Smooth muscle cell (in vitro differentiated cells): ENCODE results near the gene CDC37L1. TPM values are rescaled to one million over a fixed set of nuclear protein-coding genes. Genes with fewer than 3 reads are reported as not detected.
A peak's percentile ranks its signal among the peaks of the same experiment; 100 is the strongest.

ENCODE experiments used
- DNase-seq: peaks from one replicate; lab custom pipeline; 2025; ENCODE audit not compliant: unreplicated experiment; lab: John Stamatoyannopoulos, UW
- H2AFZ ChIP-seq: fragments of 200-600 bp; sonication (generic); 2 replicates; pipeline ENCODE4 v1.6.0; 2016; ENCODE audit warnings: antibody characterized with exemption, low read depth, mild to moderate bottlenecking
- H3F3A ChIP-seq: fragments of 200-600 bp; sonication (generic); 2 replicates; pipeline ENCODE4 v1.6.0; 2017; ENCODE audit warnings: antibody characterized with exemption, low read depth
- H3K27ac ChIP-seq: fragments of 200-600 bp; sonication (generic); 2 replicates; pipeline ENCODE4 v1.5.1; 2016; ENCODE audit warnings: low read depth, mild to moderate bottlenecking
- H3K27me3 ChIP-seq: fragments of 200-600 bp; sonication (generic); 2 replicates; pipeline ENCODE4 v1.6.1; 2016; ENCODE audit warnings: low read depth, mild to moderate bottlenecking
- H3K36me3 ChIP-seq: fragments of 200-600 bp; sonication (generic); 2 replicates; pipeline ENCODE4 v1.5.1; 2016; ENCODE audit warnings: low read depth
- H3K4me1 ChIP-seq: fragments of 200-600 bp; sonication (generic); 2 replicates; pipeline ENCODE4 v1.5.1; 2016; ENCODE audit warnings: low read depth
- H3K4me2 ChIP-seq: fragments of 200-600 bp; sonication (generic); 2 replicates; pipeline ENCODE4 v1.6.0; 2016; ENCODE audit warnings: mild to moderate bottlenecking
- H3K4me3 ChIP-seq: fragments of 200-600 bp; sonication (generic); 2 replicates; pipeline ENCODE4 v1.5.1; 2016; ENCODE audit warnings: mild to moderate bottlenecking
- H3K79me2 ChIP-seq: fragments of 200-600 bp; sonication (generic); 2 replicates; pipeline ENCODE4 v1.6.0; 2016; ENCODE audit warnings: low read depth, mild to moderate bottlenecking
- H3K9ac ChIP-seq: fragments of 200-600 bp; sonication (generic); 2 replicates; pipeline ENCODE4 v1.6.0; 2016; ENCODE audit warnings: low read depth
- H3K9me3 ChIP-seq: fragments of 200-600 bp; sonication (generic); replicated peaks from 2 replicates; pipeline ENCODE4 v1.5.1; 2016; ENCODE audit warnings: low read depth
- H4K20me1 ChIP-seq: fragments of 200-600 bp; sonication (generic); 2 replicates; pipeline ENCODE4 v1.6.0; 2016; ENCODE audit warnings: low read depth
- CTCF ChIP-seq: fragments of 200-600 bp; sonication (generic); IDR thresholded peaks from 2 replicates; pipeline ENCODE4 v1.5.1; 2017; ENCODE audit warnings: borderline replicate concordance, mild to moderate bottlenecking, antibody characterized with exemption; ENCODE audit not compliant: insufficient read depth, poor library complexity, severe bottlenecking
- WGBS: methylation state at CpG from one replicate; pipeline ENCODE4 v1.1.7; 2016; ENCODE audit warnings: low lambda C conversion rate; 5-methylcytosine and 5-hydroxymethylcytosine counted together
- polyA plus RNA-seq: library from polyadenylated mRNA; unstranded; fragments of >200 nt; fragmentation: Nextera tagmentation; extraction: Ambion mirVana; gene quantifications from 2 replicates; pipeline ENCODE4 v1.2.1, GENCODE V29; 2016
- total RNA-seq: library from RNA; depleted of rRNA; stranded (reverse); fragments of >200 nt; gene quantifications from 2 replicates; pipeline ENCODE4 v1.2.3, GENCODE V29; 2014

Gene CDC37L1
- total and polyA plus RNA-seq, 2 experiments from 2014 or later, result 16.0 to 19.2 TPM

- H3K79me2 ChIP-seq, result no peaks in the 10 kb centered on the region
- no peaks in the 10 kb centered on the region for H3K27me3 ChIP-seq
- H3K9me3 ChIP-seq, result no peaks in the 10 kb centered on the region
- H4K20me1 ChIP-seq, result no peaks in the 10 kb centered on the region
- no peak for DNase-seq
- no peaks in the 10 kb centered on the region for H3K36me3 ChIP-seq
- H3K27ac ChIP-seq, result no peak overlapping the region
- H3K4me3 ChIP-seq, result no peak overlapping the region
- TF ChIP-seq CTCF, result no peak
- H3K4me1 ChIP-seq, result peaks cover 13% of the 10 kb centered on the region
- H3F3A ChIP-seq, result peaks cover 14% of the 10 kb centered on the region
- peak overlapping the region; percentile 95 for H3K4me2 ChIP-seq
- WGBS, result 78% methylated on average over 1 of the region's 1 CpG
- no peak overlapping the region for H3K9ac ChIP-seq
- H2AFZ ChIP-seq, result no peak overlapping the region
Observed at GRCh38 chr9:4661165-4661564, 18.2 kb upstream of the CDC37L1 start.

DNA sequence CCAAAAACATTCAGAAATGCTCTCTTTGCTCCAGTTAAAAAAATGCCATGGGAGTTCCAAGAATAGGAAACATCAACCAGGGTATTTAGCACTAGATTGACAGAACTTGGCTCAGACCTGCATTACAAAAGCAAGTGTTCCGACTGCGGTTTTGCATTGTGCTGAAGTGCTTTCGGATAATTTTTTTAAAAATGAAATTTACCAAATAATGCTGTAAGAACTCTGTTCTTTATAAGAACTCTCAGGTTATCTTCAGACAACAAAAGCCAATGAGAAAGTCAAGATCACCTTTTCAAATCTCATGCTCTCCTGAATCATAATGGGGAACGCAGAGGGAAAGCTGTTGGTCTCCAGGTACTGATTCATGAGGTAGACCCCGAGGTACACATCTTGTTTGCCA, 17.8 kb upstream of the CDC37L1 start:
- Histone ChIP-seq H3K27me3 (no peaks in the 10 kb centered on the region), H2AFZ (peak overlapping the region; percentile 98), H3K79me2 (no peaks in the 10 kb centered on the region), H3F3A (peaks cover 16% of the 10 kb centered on the region), H4K20me1 (no peaks in the 10 kb centered on the region), H3K4me2 (peak overlapping the region; percentile 95), H3K9ac (no peak overlapping the region), H3K4me3 (peak overlapping the region; percentile 80), H3K36me3 (no peaks in the 10 kb centered on the region), H3K9me3 (no peaks in the 10 kb centered on the region), H3K27ac (no peak overlapping the region), H3K4me1 (peaks cover 13% of the 10 kb centered on the region)
- DNase-seq, result no peak
- WGBS, result 21% methylated on average over 5 of the region's 5 CpGs
- TF ChIP-seq CTCF, result no peak

- H4K20me1 ChIP-seq, result no peaks in the 10 kb centered on the region
- DNase-seq, result peak; percentile 28
Observed at GRCh38 chr9:4662108-4662988, 17.0 kb upstream of the CDC37L1 start, which contains the start of gene PLPP6. PLPP6 (plus strand) TSS chr9:4662294; CDS start chr9:4662376, 82 bp downstream.

More at GRCh38 chr9:4662108-4662988, 17.0 kb upstream of the CDC37L1 start, which contains the start of gene PLPP6:
- H3K4me3 ChIP-seq, result peak within 1 kb of the TSS; percentile 80
- no peak within 1 kb of the TSS for H3K27ac ChIP-seq
- H2AFZ ChIP-seq, result peak within 1 kb of the TSS; percentile 98
- H3K9me3 ChIP-seq, result no peaks in the 10 kb centered on the region
- H3K9ac ChIP-seq, result peak within 1 kb of the TSS; percentile 56
- WGBS, result 1% methylated on average over 61 of the region's 70 CpGs
- H3K4me2 ChIP-seq, result peak within 1 kb of the TSS; percentile 95
- H3K36me3 ChIP-seq, result no peaks in the 10 kb centered on the region
- no peaks in the 10 kb centered on the region for H3K79me2 ChIP-seq
- H3F3A ChIP-seq, result peaks cover 17% of the 10 kb centered on the region
- peak; percentile 4 for TF ChIP-seq CTCF
- peaks cover 1% of the 10 kb centered on the region for H3K27me3 ChIP-seq
- H3K4me1 ChIP-seq, result peaks cover 13% of the 10 kb centered on the region
